NT2/D1 (cell line): ENCODE results near the gene RPP14.

Experiments used
- SUZ12 ChIP-seq: IDR thresholded peaks from 2 replicates; pipeline ENCODE4 v1.6.1; 2011; ENCODE audit not compliant: insufficient read length, insufficient read depth; ENCODE audit errors: extremely low read depth
- YY1 ChIP-seq: IDR thresholded peaks from 2 replicates; pipeline ENCODE4 v1.6.1; 2011; ENCODE audit not compliant: insufficient read length, insufficient read depth
- ZNF274 ChIP-seq: IDR thresholded peaks from 2 replicates; pipeline ENCODE4 v1.6.1; 2011; ENCODE audit warnings: mild to moderate bottlenecking, low read depth, low read length

- TF ChIP-seq ZNF274 (no peak), YY1 (no peak), SUZ12 (no peak)
These were observed 12.5 kb upstream of the RPP14 start for GRCh38 chr3:58293516-58293915.
